Measurements from ENCODE around the gene SPECC1L. TPM values are rescaled to one million over a fixed set of nuclear protein-coding genes. Genes with fewer than 3 reads are reported as not detected.
A peak's percentile ranks its signal among the peaks of the same experiment; 100 is the strongest.

Gene SPECC1L
- total and polyA plus RNA-seq, 3 experiments from 2014 or later: 14.9 to 52.1 (median 51.9) TPM

GRCh38 chr22:24416095-24416494 lies 145.5 kb downstream of the SPECC1L start:
- Histone ChIP-seq H3K36me3 (ENCODE audit: insufficient read depth, low read length) (peaks cover 9% of the 10 kb centered on the region), H3K27me3 (ENCODE audit: insufficient read depth, low read length, poor library complexity, severe bottlenecking) (no peaks in the 10 kb centered on the region), H3K4me3 (ENCODE audit: low read length) (no peak overlapping the region), H3K27ac (ENCODE audit: low read depth, low read length) (no peak overlapping the region), H3K9me3 (ENCODE audit: low read length) (no peaks in the 10 kb centered on the region), H3K4me1 (ENCODE audit: insufficient read depth, low read length) (no peaks in the 10 kb centered on the region)
- Mint-ChIP-seq H3K27me3 (no peaks in the 10 kb centered on the region), H3K36me3 (peaks cover 0 to 52% (median 3%) of the 10 kb centered on the region in 3 donors), H3K27ac (no peak overlapping the region), H3K4me1 (peaks cover 0 to under 1% (median 0%) of the 10 kb centered on the region in 3 donors), H3K9me3 (no peaks in the 10 kb centered on the region), H3K4me3 (no peak overlapping the region)
- ChIA-PET CTCF (no interaction called here), POLR2A (no interaction called here)
- DNase-seq: peak in 1 of 5 donors; percentile 29

DNA sequence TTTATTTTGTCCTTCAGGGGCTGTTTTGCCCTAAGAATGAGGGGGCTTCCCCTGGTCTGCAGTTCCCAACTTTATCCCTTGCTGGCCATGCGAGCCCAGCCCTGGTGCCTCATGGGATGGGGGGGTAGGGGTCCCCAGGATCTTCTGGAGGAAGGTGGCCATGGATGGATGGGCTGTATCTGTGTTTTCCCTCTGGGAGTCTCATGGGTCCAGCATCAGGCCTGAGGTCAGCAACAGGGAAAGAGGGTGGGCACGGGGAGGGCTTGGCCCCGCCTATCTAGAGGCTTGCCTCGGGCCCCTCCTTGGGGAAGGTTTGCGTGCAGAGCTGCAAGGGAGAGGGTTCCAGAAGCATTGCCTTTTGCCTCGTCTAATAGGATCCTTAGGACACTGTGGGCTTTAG lies 146.0 kb downstream of the SPECC1L start:
- ChIA-PET POLR2A (no interaction called here), CTCF (no interaction called here)
- H3K27ac Mint-ChIP-seq: peak overlapping the region in 1 of 8 donors; percentile 80
- H3K36me3 Mint-ChIP-seq: peaks cover 0 to 50% (median 3%) of the 10 kb centered on the region in 3 donors
- no peak overlapping the region for H3K4me3 Mint-ChIP-seq
- peaks cover 9% of the 10 kb centered on the region for H3K36me3 ChIP-seq (ENCODE audit: insufficient read depth, low read length)
- no peak overlapping the region for H3K27ac ChIP-seq (ENCODE audit: low read depth, low read length)
- no peak overlapping the region for H3K4me3 ChIP-seq (ENCODE audit: low read length)
- peaks cover 0 to 5% (median 3%) of the 10 kb centered on the region in 3 donors for H3K4me1 Mint-ChIP-seq
- H3K9me3 ChIP-seq (ENCODE audit: low read length): no peaks in the 10 kb centered on the region
- H3K9me3 Mint-ChIP-seq: no peaks in the 10 kb centered on the region
- peak in 1 of 5 donors; percentile 15 for DNase-seq
- no peaks in the 10 kb centered on the region for H3K27me3 ChIP-seq (ENCODE audit: insufficient read depth, low read length, poor library complexity, severe bottlenecking)
- no peaks in the 10 kb centered on the region for H3K4me1 ChIP-seq (ENCODE audit: insufficient read depth, low read length)
- no peaks in the 10 kb centered on the region for H3K27me3 Mint-ChIP-seq

- H3K36me3 Mint-ChIP-seq: peaks cover 0 to 47% (median 3%) of the 10 kb centered on the region in 3 donors
- H3K4me1 Mint-ChIP-seq: peaks cover 0 to 6% (median 3%) of the 10 kb centered on the region in 3 donors
- H3K27me3 Mint-ChIP-seq: peaks cover 0 to under 1% of the 10 kb centered on the region in 2 donors
- H3K9me3 ChIP-seq (ENCODE audit: low read length): no peaks in the 10 kb centered on the region
- no peak overlapping the region for H3K4me3 Mint-ChIP-seq
- DNase-seq: peak in 1 of 5 donors; percentile 19
- peak overlapping the region in 1 of 8 donors; percentile 42 for H3K27ac Mint-ChIP-seq
- H3K36me3 ChIP-seq (ENCODE audit: insufficient read depth, low read length): peaks cover 9% of the 10 kb centered on the region
- CTCF ChIA-PET: interaction anchor here (0.7 kb wide), 1 partner anchor 105 kb away, joined by 3 read pairs; no protein-coding TSS in a partner anchor
- no peak overlapping the region for H3K4me3 ChIP-seq (ENCODE audit: low read length)
- H3K27ac ChIP-seq (ENCODE audit: low read depth, low read length): no peak overlapping the region
- H3K27me3 ChIP-seq (ENCODE audit: insufficient read depth, low read length, poor library complexity, severe bottlenecking): no peaks in the 10 kb centered on the region
- H3K4me1 ChIP-seq (ENCODE audit: insufficient read depth, low read length): no peaks in the 10 kb centered on the region
- POLR2A ChIA-PET: no interaction called here
- H3K9me3 Mint-ChIP-seq: no peaks in the 10 kb centered on the region
Measured at GRCh38 chr22:24417200-24417599, 146.6 kb downstream of the SPECC1L start.

DNA sequence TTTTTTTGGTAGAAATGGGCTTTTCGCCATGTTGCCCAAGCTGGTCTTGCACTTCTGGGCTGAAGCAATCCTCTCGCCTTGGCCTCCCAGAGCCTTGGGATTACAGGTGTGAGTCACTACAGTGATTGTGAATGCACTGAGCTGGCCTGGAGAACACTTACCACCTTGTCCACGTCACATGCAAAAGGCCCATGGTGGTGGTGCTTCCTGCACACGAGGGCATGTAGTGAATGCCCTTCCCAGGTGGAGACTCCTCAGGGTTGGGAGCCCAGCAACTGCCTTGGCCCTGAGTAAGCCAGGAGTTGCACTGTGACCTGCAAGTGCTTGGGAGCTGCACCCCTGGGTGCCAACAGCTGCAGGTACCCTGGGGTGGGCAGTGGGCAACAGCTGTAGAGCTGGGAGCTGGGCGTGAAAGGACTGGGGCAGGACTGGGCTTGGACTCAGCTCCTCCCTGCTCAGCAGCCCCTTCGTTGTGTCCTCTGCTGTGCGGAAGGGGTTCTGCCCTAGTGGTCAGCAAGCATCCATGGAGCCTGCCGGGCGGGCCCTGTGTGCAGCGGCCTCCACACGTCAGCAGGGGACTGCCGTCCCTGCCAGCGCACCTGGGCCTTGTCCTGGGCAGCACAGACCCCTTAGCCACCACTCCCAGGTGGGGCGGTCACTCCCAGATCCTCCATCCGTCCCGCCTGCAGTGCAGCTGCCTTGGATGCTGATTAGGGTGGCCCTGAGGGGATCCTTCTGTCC lies 147.4 kb downstream of the SPECC1L start:
- H3K36me3 Mint-ChIP-seq: peaks cover 0 to 39% (median 3%) of the 10 kb centered on the region in 3 donors
- POLR2A ChIA-PET: interaction anchor here (0.8 kb wide), 1 partner anchor 9 kb away, joined by 3 read pairs; the partner anchor contains the start of gene ADORA2A
- Histone ChIP-seq H3K27ac (ENCODE audit: low read depth, low read length) (no peak overlapping the region), H3K27me3 (ENCODE audit: insufficient read depth, low read length, poor library complexity, severe bottlenecking) (no peaks in the 10 kb centered on the region), H3K4me1 (ENCODE audit: insufficient read depth, low read length) (no peaks in the 10 kb centered on the region), H3K4me3 (ENCODE audit: low read length) (no peak overlapping the region), H3K36me3 (ENCODE audit: insufficient read depth, low read length) (peaks cover 9% of the 10 kb centered on the region), H3K9me3 (ENCODE audit: low read length) (no peaks in the 10 kb centered on the region)
- H3K27ac Mint-ChIP-seq: no peak overlapping the region
- H3K4me1 Mint-ChIP-seq: peaks cover 0 to 12% (median 7%) of the 10 kb centered on the region in 3 donors
- no peaks in the 10 kb centered on the region for H3K9me3 Mint-ChIP-seq
- H3K4me3 Mint-ChIP-seq: no peak overlapping the region
- DNase-seq: peak in 1 of 5 donors; percentile 30
- CTCF ChIA-PET: interaction anchor here (0.7 to 1.5 kb wide), 3 partner anchors 85 to 108 kb away, joined by 3 to 6 read pairs (median 4); no protein-coding TSS in a partner anchor
- H3K27me3 Mint-ChIP-seq: peaks cover 0 to 3% of the 10 kb centered on the region in 2 donors

- no peak overlapping the region for H3K27ac Mint-ChIP-seq
Measured at GRCh38 chr22:24418786-24419474, 148.3 kb downstream of the SPECC1L start.

DNA sequence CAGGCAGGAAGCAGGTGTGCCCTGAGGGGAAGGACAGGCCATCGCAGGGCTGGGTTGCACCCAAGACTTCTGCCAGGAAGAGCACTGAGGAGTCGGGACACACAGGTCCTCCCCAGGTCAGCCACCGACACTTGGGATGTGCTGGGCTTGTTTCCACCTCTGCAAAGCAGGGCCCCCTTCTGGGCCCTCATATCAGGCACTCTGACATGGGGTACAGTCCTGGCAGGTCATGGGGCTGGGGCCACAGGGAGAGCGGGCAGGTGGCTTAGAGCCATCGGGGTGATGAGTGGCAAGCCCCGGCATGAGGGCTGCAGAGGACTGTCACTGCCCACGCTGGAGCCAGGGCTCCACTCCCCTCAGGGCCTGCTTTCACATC lies 148.8 kb downstream of the SPECC1L start:
- H3K9me3 Mint-ChIP-seq: no peaks in the 10 kb centered on the region
- peaks cover 0 to 12% (median 7%) of the 10 kb centered on the region in 3 donors for H3K4me1 Mint-ChIP-seq
- ChIA-PET POLR2A (no interaction called here), CTCF (interaction anchor here (1.1 to 5.1 kb wide), 3 partner anchors 66 to 107 kb away, joined by 3 to 36 read pairs (median 4); no protein-coding TSS in a partner anchor)
- Histone ChIP-seq H3K27ac (ENCODE audit: low read depth, low read length) (no peak overlapping the region), H3K4me3 (ENCODE audit: low read length) (no peak overlapping the region), H3K4me1 (ENCODE audit: insufficient read depth, low read length) (peaks cover 2% of the 10 kb centered on the region), H3K27me3 (ENCODE audit: insufficient read depth, low read length, poor library complexity, severe bottlenecking) (no peaks in the 10 kb centered on the region), H3K9me3 (ENCODE audit: low read length) (no peaks in the 10 kb centered on the region), H3K36me3 (ENCODE audit: insufficient read depth, low read length) (peaks cover 8% of the 10 kb centered on the region)
- no peak for DNase-seq
- peak overlapping the region in 1 of 8 donors; percentile 4 for H3K27ac Mint-ChIP-seq
- H3K27me3 Mint-ChIP-seq: peaks cover 0 to 3% of the 10 kb centered on the region in 2 donors
- H3K36me3 Mint-ChIP-seq: peaks cover 0 to 25% (median 3%) of the 10 kb centered on the region in 3 donors
- H3K4me3 Mint-ChIP-seq: peak overlapping the region in 2 of 7 donors; percentile 10 to 50

More at GRCh38 chr22:24418786-24419474, 148.3 kb downstream of the SPECC1L start:
- no peaks in the 10 kb centered on the region for H3K4me1 ChIP-seq (ENCODE audit: insufficient read depth, low read length)
- no peak overlapping the region for H3K4me3 ChIP-seq (ENCODE audit: low read length)
- Mint-ChIP-seq H3K36me3 (peaks cover 0 to 30% (median 3%) of the 10 kb centered on the region in 3 donors), H3K4me3 (no peak overlapping the region), H3K9me3 (no peaks in the 10 kb centered on the region), H3K4me1 (peaks cover 0 to 12% (median 7%) of the 10 kb centered on the region in 3 donors), H3K27me3 (peaks cover 0 to 3% of the 10 kb centered on the region in 2 donors)
- CTCF ChIA-PET: interaction anchor here (1.2 to 1.5 kb wide), 2 partner anchors 84 to 107 kb away, joined by 4 to 6 read pairs; no protein-coding TSS in a partner anchor
- POLR2A ChIA-PET: interaction anchor here (0.8 kb wide), 1 partner anchor 8 kb away, joined by 3 read pairs; the partner anchor contains the start of gene ADORA2A
- H3K36me3 ChIP-seq (ENCODE audit: insufficient read depth, low read length): peaks cover 9% of the 10 kb centered on the region
- no peak overlapping the region for H3K27ac ChIP-seq (ENCODE audit: low read depth, low read length)
- no peaks in the 10 kb centered on the region for H3K27me3 ChIP-seq (ENCODE audit: insufficient read depth, low read length, poor library complexity, severe bottlenecking)
- no peaks in the 10 kb centered on the region for H3K9me3 ChIP-seq (ENCODE audit: low read length)
- DNase-seq: no peak

DNA sequence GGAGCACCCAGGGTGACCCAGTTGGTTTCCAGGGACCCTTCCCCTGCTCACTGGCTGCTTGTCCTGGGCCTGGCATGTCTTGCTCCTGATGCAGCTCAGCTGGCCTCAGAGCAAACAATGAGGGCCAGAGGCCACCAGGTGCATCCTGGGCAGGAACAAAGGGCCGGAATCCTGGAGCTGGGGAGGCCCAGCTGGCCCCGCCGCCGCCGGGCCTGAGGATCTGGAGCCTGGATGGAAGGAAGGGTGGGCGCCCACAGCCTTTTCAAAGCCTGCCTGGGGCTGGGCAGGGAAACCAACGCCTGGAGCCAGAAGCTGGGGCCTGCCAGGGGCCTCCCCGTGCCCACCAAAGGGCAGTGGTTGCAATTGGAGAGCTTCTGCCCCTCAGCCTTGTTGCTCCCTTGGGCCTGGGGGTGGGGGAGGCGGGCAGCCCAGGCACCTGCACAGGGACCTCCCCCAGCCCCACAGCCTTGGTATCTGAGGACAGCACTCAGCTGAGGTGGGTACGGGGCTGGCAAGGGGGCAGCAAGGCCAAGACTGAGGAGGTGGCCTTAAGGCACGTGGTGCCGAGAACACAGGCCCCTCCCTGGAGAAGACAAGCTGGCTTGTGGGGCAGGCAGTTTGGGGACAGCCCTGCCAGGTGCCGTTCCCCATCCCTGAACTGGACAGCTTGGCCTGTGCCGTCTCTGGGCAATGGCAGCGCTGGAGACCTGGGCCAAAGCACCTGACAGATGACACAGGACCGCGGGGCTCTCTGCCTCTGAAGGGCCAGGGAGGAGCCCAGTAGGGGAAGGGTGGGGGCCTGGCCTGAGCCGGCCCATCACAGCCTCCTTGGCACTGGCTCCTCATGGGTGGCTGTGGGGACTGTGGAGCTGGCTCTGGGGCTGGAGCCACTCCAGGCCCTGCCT lies 149.7 kb downstream of the SPECC1L start:
- ChIA-PET CTCF (interaction anchor here (1.1 to 5.1 kb wide), 4 partner anchors 10 to 82 kb away, joined by 3 to 36 read pairs (median 4); no protein-coding TSS in a partner anchor), POLR2A (no interaction called here)
- Mint-ChIP-seq H3K27me3 (peaks cover 0 to 3% of the 10 kb centered on the region in 2 donors), H3K27ac (peak overlapping the region in 1 of 8 donors; percentile 46), H3K36me3 (peaks cover 0 to 16% (median 2%) of the 10 kb centered on the region in 3 donors), H3K4me1 (peaks cover 1 to 18% (median 8%) of the 10 kb centered on the region in 3 donors), H3K9me3 (no peaks in the 10 kb centered on the region), H3K4me3 (peak overlapping the region in 1 of 7 donors; percentile 87)
- H3K9me3 ChIP-seq (ENCODE audit: low read length): no peaks in the 10 kb centered on the region
- no peak overlapping the region for H3K27ac ChIP-seq (ENCODE audit: low read depth, low read length)
- H3K4me1 ChIP-seq (ENCODE audit: insufficient read depth, low read length): peaks cover 7% of the 10 kb centered on the region
- H3K4me3 ChIP-seq (ENCODE audit: low read length): no peak overlapping the region
- H3K36me3 ChIP-seq (ENCODE audit: insufficient read depth, low read length): no peaks in the 10 kb centered on the region
- peak in 1 of 5 donors; percentile 22 for DNase-seq
- H3K27me3 ChIP-seq (ENCODE audit: insufficient read depth, low read length, poor library complexity, severe bottlenecking): no peaks in the 10 kb centered on the region

All from CD8-positive, alpha-beta memory T cell (primary cell).